ENCODE data around the gene MUC4. TPM values are rescaled to one million over a fixed set of nuclear protein-coding genes. Genes with fewer than 3 reads are reported as not detected.

MUC4 gene
- total and polyA plus RNA-seq, 10 of the 15 experiments (the other 5 are each of a cell fraction or from before 2014, with no cell fraction given), result 0.02 to 0.46 (median 0.27) TPM; not detected in 4

GRCh38 chr3:195769551-195769950 is 42.2 kb downstream of the MUC4 start (continued):
- TF ChIP-seq ZBTB4 (CRISPR knock-in tag; IDR thresholded peaks at IDR 0.05) (no peak), ETV6 (conservative IDR thresholded peaks at IDR 0.05 in 1 of 2, IDR thresholded peaks at IDR 0.05 in 1 of 2; ENCODE audit: borderline replicate concordance in 1 of 2, low read depth in 1 of 2) (no peak), HCFC1 (IDR thresholded peaks at IDR 0.05; ENCODE audit: low read length) (no peak), TCF12 (IDR thresholded peaks at IDR 0.05; ENCODE audit: low read depth, low read length) (no peak), RELA (IDR thresholded peaks at IDR 0.05; ENCODE audit: borderline replicate concordance, partially characterized antibody) (no peak)

DNA sequence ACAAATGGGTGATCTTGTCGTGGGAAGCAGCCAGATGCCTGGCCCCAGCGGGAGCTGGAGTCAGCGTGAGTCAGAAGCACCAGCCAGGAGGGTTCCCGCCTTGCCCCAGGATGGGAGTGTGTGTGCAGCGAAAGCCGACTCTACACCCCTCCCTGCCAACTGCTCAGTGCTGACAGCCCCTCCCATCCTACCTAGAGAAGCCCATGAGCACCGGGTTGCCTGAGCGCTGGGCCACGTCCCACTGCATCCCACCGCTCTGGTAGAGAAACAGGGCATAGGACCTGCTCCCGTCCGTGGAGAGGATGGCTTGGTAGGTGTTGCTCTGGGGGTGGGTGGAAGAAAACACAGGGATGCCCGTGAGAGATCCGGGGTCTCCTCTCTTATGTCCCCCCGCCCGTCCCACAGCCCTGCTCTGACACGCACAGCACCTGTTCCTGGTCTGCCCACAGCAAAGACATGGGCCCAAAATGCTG is 42.9 kb downstream of the MUC4 start:
- TF ChIP-seq GABPA (IDR thresholded peaks at IDR 0.05; ENCODE audit: low read depth) (no peak), EED (IDR thresholded peaks at IDR 0.05; ENCODE audit: low read depth) (no peak), POLR2AphosphoS2 (IDR thresholded peaks at IDR 0.05; ENCODE audit: low read depth, low read length) (no peak), SP1 (IDR thresholded peaks at IDR 0.05; ENCODE audit: low read depth, low read length) (no peak), RUNX3 (IDR thresholded peaks at IDR 0.05; ENCODE audit: low read length) (no peak), BACH1 (IDR thresholded peaks at IDR 0.05; ENCODE audit: borderline replicate concordance) (no peak), ASH2L (IDR thresholded peaks at IDR 0.05; ENCODE audit: borderline replicate concordance, low read depth) (no peak), ZNF274 (IDR thresholded peaks at IDR 0.05; ENCODE audit: insufficient read depth, insufficient read length) (no peak), STAT1 (conservative IDR thresholded peaks at IDR 0.05) (no peak)
- TF ChIP-seq, protein P1, sequence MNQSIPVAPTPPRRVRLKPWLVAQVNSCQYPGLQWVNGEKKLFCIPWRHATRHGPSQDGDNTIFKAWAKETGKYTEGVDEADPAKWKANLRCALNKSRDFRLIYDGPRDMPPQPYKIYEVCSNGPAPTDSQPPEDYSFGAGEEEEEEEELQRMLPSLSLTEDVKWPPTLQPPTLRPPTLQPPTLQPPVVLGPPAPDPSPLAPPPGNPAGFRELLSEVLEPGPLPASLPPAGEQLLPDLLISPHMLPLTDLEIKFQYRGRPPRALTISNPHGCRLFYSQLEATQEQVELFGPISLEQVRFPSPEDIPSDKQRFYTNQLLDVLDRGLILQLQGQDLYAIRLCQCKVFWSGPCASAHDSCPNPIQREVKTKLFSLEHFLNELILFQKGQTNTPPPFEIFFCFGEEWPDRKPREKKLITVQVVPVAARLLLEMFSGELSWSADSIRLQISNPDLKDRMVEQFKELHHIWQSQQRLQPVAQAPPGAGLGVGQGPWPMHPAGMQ (IDR thresholded peaks at IDR 0.05; ENCODE audit: borderline replicate concordance), result no peak
- H3K79me2 ChIP-seq (ENCODE audit: control insufficient read depth, insufficient read depth, low read length), result no peaks in the 10 kb centered on the region
- no peak overlapping the region for H3K4me2 ChIP-seq (ENCODE audit: control insufficient read depth, insufficient read depth)
- CTCF ChIA-PET, result no interaction called here
- RAD21 ChIA-PET (ENCODE audit: unreplicated experiment), result no interaction called here
- H3K4me1 ChIP-seq (ENCODE audit: control insufficient read depth, insufficient read depth, low read length), result no peaks in the 10 kb centered on the region
- BruUV-seq (replicated peaks), result no TSS peak
- H2AFZ ChIP-seq (ENCODE audit: control insufficient read depth, low read depth, low read length), result no peak overlapping the region
- H3K36me3 ChIP-seq (ENCODE audit: control insufficient read depth in 2 of 2, insufficient read depth in 2 of 2, low read length in 1 of 2), result no peaks in the 10 kb centered on the region
- intact Hi-C loops (cut with micrococcal nuclease; ENCODE audit: unreplicated experiment), result no loop called here
- 69% methylated on average over 17 of the region's 17 CpGs for WGBS (ENCODE audit: insufficient coverage, insufficient replicate concordance, low lambda C conversion rate, missing lambda C conversion rate)
- SMC1A ChIA-PET (ENCODE audit: uncharacterized antibody, unreplicated experiment), result no interaction called here
- no peak for ATAC-seq
- no peaks in the 10 kb centered on the region; the same call in 2 of the 3 replicates for H3K9me3 ChIP-seq (replicated peaks; ENCODE audit: control insufficient read depth, insufficient read depth, low read length)
- no peak overlapping the region for H3K9ac ChIP-seq (ENCODE audit: control insufficient read depth, insufficient read depth, low read length)
- in situ Hi-C loops (cut with MboI), result no loop called here
- no peak overlapping the region for H3K4me3 ChIP-seq
- H3K27me3 ChIP-seq (replicated peaks in 1 of 2; ENCODE audit: control insufficient read depth in 2 of 2, insufficient read depth in 2 of 2, low read length in 1 of 2), result no peaks in the 10 kb centered on the region
- H3K27ac ChIP-seq (ENCODE audit: control insufficient read depth, insufficient read depth), result no peak overlapping the region
- POLR2A ChIA-PET, result no interaction called here
- no peak for FAIRE-seq
- no peak for DNase-seq (ENCODE audit: low read depth, low spot score)
- no peaks in the 10 kb centered on the region for H4K20me1 ChIP-seq (ENCODE audit: control insufficient read depth, insufficient read depth)

Measured in GM12878 (cell line).